Measurements from ENCODE around the gene OAS3. TPM values are rescaled to one million over a fixed set of nuclear protein-coding genes. Genes with fewer than 3 reads are reported as not detected.

The OAS3 gene
- total RNA-seq, 2 donors from 2014 or later, result 0.64 to 0.84 TPM

DNA sequence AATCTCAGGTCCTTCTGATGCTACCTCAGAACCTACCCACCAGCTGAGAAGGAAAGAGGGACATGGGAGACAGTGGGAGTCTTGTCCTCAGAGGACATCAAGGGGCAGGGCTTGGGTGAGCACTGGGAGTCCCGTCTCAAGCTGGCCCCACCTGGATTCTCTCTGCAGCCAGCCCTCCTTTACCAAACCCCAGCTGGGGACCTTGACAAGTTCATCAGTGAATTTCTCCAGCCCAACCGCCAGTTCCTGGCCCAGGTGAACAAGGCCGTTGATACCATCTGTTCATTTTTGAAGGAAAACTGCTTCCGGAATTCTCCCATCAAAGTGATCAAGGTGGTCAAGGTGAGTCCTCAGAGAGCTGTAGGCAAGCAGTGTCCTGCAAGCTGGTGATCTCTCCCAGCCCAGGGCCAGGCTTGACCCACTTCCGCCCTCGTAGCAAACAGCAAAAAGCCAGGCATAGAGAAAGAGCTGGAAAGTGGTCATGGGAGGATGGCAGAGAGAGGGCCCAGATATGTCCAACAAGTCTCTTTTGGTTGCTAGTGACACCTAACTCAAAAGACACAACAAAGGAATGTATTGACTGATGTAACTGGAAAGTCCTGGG, 25.9 kb downstream of the OAS3 start:
- Histone ChIP-seq H3K4me3 (ENCODE audit: low read length) (no peak overlapping the region), H3K27me3 (ENCODE audit: control insufficient read depth, insufficient read depth, low read length, poor library complexity, severe bottlenecking) (peaks cover 4% of the 10 kb centered on the region), H3K9me3 (ENCODE audit: control insufficient read depth, low read length) (peaks cover 9% of the 10 kb centered on the region), H3K4me1 (ENCODE audit: control insufficient read depth, insufficient read depth, low read length) (no peaks in the 10 kb centered on the region), H3K36me3 (ENCODE audit: control insufficient read depth, insufficient read depth, low read length) (no peaks in the 10 kb centered on the region), H3K9ac (ENCODE audit: extremely low read depth, low read length, poor library complexity, severe bottlenecking) (no peak overlapping the region), H3K27ac (ENCODE audit: low read depth, low read length) (no peak overlapping the region)
- peak; percentile 34 for DNase-seq
- WGBS, 2 experiments (ENCODE audit: insufficient coverage in 1 of 2, insufficient read length in 1 of 2), result 92% methylated on average over 5 to 6 of the region's 6 CpGs
- TF ChIP-seq, protein P1, sequence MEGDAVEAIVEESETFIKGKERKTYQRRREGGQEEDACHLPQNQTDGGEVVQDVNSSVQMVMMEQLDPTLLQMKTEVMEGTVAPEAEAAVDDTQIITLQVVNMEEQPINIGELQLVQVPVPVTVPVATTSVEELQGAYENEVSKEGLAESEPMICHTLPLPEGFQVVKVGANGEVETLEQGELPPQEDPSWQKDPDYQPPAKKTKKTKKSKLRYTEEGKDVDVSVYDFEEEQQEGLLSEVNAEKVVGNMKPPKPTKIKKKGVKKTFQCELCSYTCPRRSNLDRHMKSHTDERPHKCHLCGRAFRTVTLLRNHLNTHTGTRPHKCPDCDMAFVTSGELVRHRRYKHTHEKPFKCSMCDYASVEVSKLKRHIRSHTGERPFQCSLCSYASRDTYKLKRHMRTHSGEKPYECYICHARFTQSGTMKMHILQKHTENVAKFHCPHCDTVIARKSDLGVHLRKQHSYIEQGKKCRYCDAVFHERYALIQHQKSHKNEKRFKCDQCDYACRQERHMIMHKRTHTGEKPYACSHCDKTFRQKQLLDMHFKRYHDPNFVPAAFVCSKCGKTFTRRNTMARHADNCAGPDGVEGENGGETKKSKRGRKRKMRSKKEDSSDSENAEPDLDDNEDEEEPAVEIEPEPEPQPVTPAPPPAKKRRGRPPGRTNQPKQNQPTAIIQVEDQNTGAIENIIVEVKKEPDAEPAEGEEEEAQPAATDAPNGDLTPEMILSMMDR (conservative IDR thresholded peaks at IDR 0.05), result no peak
- peaks cover 5% of the 10 kb centered on the region for H3K27me3 Mint-ChIP-seq (ENCODE audit: insufficient read depth)
- no peaks in the 10 kb centered on the region for H3K36me3 Mint-ChIP-seq (ENCODE audit: low read depth)
- H3K4me3 Mint-ChIP-seq, result no peak overlapping the region
- no peak overlapping the region for H3K27ac Mint-ChIP-seq
- H3K4me1 Mint-ChIP-seq, result no peaks in the 10 kb centered on the region
- H3K9me3 Mint-ChIP-seq, result peaks cover 21% of the 10 kb centered on the region

DNA sequence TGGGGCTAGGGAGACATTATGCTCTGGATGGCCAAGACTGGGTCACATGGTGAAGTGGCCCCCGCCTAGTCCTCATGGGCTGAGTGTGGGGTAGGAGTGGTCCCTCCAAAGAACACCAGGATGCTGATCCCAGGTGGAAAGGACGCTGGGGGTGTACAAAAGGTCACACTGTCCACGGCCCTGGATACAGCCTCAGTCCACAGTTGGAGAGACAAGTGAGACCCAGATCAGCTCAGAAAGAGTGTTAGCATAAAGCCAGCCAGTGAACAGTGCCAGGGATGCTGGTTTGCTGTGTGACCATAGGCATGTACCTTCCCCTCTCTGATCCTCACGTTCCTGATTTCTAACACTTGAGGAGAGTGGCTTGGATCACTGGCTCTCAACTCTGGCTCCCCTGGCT, 26.6 kb downstream of the OAS3 start:
- no peak overlapping the region for H3K27ac Mint-ChIP-seq
- peaks cover 13% of the 10 kb centered on the region for H3K9me3 Mint-ChIP-seq
- no peaks in the 10 kb centered on the region for H3K36me3 Mint-ChIP-seq (ENCODE audit: low read depth)
- peaks cover 5% of the 10 kb centered on the region for H3K27me3 Mint-ChIP-seq (ENCODE audit: insufficient read depth)
- Histone ChIP-seq H3K9me3 (ENCODE audit: control insufficient read depth, low read length) (peaks cover 2% of the 10 kb centered on the region), H3K27ac (ENCODE audit: low read depth, low read length) (no peak overlapping the region), H3K36me3 (ENCODE audit: control insufficient read depth, insufficient read depth, low read length) (no peaks in the 10 kb centered on the region), H3K4me1 (ENCODE audit: control insufficient read depth, insufficient read depth, low read length) (no peaks in the 10 kb centered on the region), H3K27me3 (ENCODE audit: control insufficient read depth, insufficient read depth, low read length, poor library complexity, severe bottlenecking) (peaks cover 4% of the 10 kb centered on the region), H3K9ac (ENCODE audit: extremely low read depth, low read length, poor library complexity, severe bottlenecking) (no peak overlapping the region), H3K4me3 (ENCODE audit: low read length) (no peak overlapping the region)
- peak; percentile 15 for DNase-seq
- TF ChIP-seq, protein P1 (conservative IDR thresholded peaks at IDR 0.05), result no peak
- whole genome bisulfite sequencing, 2 experiments (ENCODE audit: insufficient coverage in 1 of 2, insufficient read length in 1 of 2), result 82 to 94% methylated on average over 4 of the region's 4 CpGs
- H3K4me3 Mint-ChIP-seq, result no peak overlapping the region
- no peaks in the 10 kb centered on the region for H3K4me1 Mint-ChIP-seq

- Histone ChIP-seq H3K36me3 (ENCODE audit: control insufficient read depth, insufficient read depth, low read length) (no peaks in the 10 kb centered on the region), H3K9me3 (ENCODE audit: control insufficient read depth, low read length) (no peaks in the 10 kb centered on the region), H3K4me1 (ENCODE audit: control insufficient read depth, insufficient read depth, low read length) (no peaks in the 10 kb centered on the region), H3K9ac (ENCODE audit: extremely low read depth, low read length, poor library complexity, severe bottlenecking) (no peak overlapping the region), H3K4me3 (ENCODE audit: low read length) (no peak overlapping the region), H3K27ac (ENCODE audit: low read depth, low read length) (no peak overlapping the region), H3K27me3 (ENCODE audit: control insufficient read depth, insufficient read depth, low read length, poor library complexity, severe bottlenecking) (peaks cover 4% of the 10 kb centered on the region)
- peak; percentile 31 for DNase-seq
- peaks cover 5% of the 10 kb centered on the region for H3K27me3 Mint-ChIP-seq (ENCODE audit: insufficient read depth)
- H3K9me3 Mint-ChIP-seq, result peaks cover 9% of the 10 kb centered on the region
- H3K27ac Mint-ChIP-seq, result no peak overlapping the region
- H3K4me3 Mint-ChIP-seq, result no peak overlapping the region
- TF ChIP-seq, protein P1 (conservative IDR thresholded peaks at IDR 0.05), result no peak
- WGBS, 2 experiments (ENCODE audit: insufficient coverage in 1 of 2, insufficient read length in 1 of 2), result 90 to 91% methylated on average over 14 to 15 of the region's 15 CpGs
- H3K36me3 Mint-ChIP-seq (ENCODE audit: low read depth), result no peaks in the 10 kb centered on the region
- H3K4me1 Mint-ChIP-seq, result no peaks in the 10 kb centered on the region
Measured at GRCh38 chr12:112965643-112966042, 27.4 kb downstream of the OAS3 start.

All from endodermal cell (in vitro differentiated cells).